Breast epithelium (tissue), 4 donors: Measurements from ENCODE around the gene HSD17B4. TPM values are rescaled to one million over a fixed set of nuclear protein-coding genes. Genes with fewer than 3 reads are reported as not detected.

Experiments
- DNase-seq, 2 donors: peaks; one replicate each; pipeline ENCODE4 v3.0.0-alpha.2; 2019; ENCODE audit warnings: low spot score in 2 of 2
- H3K27ac ChIP-seq, 2 donors: fragments of 200-600 bp; sonication (generic) in 1 of 2; one replicate each; pipeline ENCODE4 v1.5.1; 2016 to 2019; ENCODE audit warnings: mild to moderate bottlenecking in 1 of 2
- H3K27me3 ChIP-seq, 2 donors: fragments of 200-600 bp; sonication (generic) in 1 of 2; one replicate each; pipeline versions ENCODE4 v1.5.1 to v1.6.0; 2017 to 2019; ENCODE audit warnings: control low read depth in 1 of 2, mild to moderate bottlenecking in 1 of 2
- H3K36me3 ChIP-seq: fragments of 200-600 bp; one replicate; pipeline ENCODE4 v1.5.1; 2019
- H3K4me1 ChIP-seq, 2 donors: fragments of 200-600 bp; sonication (generic); one replicate each; pipeline ENCODE4 v1.5.1; 2016 to 2019; ENCODE audit warnings: control low read depth in 1 of 2
- H3K4me3 ChIP-seq, 3 donors: fragments of 200-600 bp; sonication (generic); 1 replicate in 2 of 3; 2 replicates in 1 of 3; pipeline ENCODE4 v1.5.1; 2016 to 2019; ENCODE audit warnings: mild to moderate bottlenecking in 3 of 3, moderate library complexity in 2 of 3
- H3K9me3 ChIP-seq, 2 donors: fragments of 200-600 bp; sonication (generic) in 1 of 2; one replicate each; pipeline ENCODE4 v1.5.1; 2016 to 2019; ENCODE audit warnings: control low read depth in 1 of 2
- POLR2A ChIP-seq: fragments of 450-650 bp; IDR thresholded peaks from one replicate; pipeline ENCODE4 v1.6.1; 2016; ENCODE audit warnings: antibody characterized with exemption, mild to moderate bottlenecking, moderate library complexity
- POLR2AphosphoS5 ChIP-seq, 3 donors: sonication (generic); formaldehyde crosslinking; IDR thresholded peaks; one replicate each; pipeline ENCODE4 v1.6.1; 2017; ENCODE audit warnings: antibody characterized with exemption in 3 of 3
- intact Hi-C: fragments of 100-400 bp; cut with DNase I; formaldehyde crosslinking; loops from one replicate; pipeline ENCODE4 v1.15.1; 2023; ENCODE audit warnings: low total_unique reads
- total RNA-seq, 3 donors: library from RNA; depleted of rRNA; stranded (reverse); fragments of >200 nt; gene quantifications; one replicate each; pipeline ENCODE4 v1.1.0, GENCODE V29; 2016
- TF ChIP-seq, protein P1 (sequence below), 3 donors: fragments of 450-650 bp; IDR thresholded peaks; one replicate each; pipeline ENCODE4 v1.5.1; 2016 to 2017; ENCODE audit warnings: antibody characterized with exemption in 3 of 3, mild to moderate bottlenecking in 3 of 3, moderate library complexity in 3 of 3

The HSD17B4 gene
- total RNA-seq, 3 donors from 2014 or later: 173 to 360 (median 265) TPM

DNA sequence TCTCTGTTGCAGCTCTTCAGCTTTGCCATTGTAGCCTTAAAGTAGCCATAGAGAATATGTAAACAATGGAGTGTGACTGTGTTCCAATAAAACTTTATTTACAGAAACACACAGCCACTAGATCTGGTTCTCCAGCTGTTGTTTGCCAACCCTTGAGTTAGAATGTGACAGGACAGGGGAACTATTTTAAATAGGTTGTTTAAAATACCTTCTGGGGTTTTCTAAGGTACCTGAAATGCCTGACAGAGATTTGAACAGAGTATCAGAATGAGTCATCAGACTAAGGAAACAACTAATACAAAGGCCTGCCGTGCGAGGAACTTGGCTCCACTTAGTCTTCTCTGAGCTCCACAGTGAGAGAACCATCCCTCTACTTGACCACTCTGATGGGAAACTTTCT is 85.4 kb downstream of the HSD17B4 start:
- intact Hi-C loops: no loop called here
- Histone ChIP-seq H3K27ac (no peak overlapping the region), H3K27me3 (no peaks in the 10 kb centered on the region), H3K4me3 (no peak overlapping the region), H3K9me3 (no peaks in the 10 kb centered on the region), H3K4me1 (no peaks in the 10 kb centered on the region), H3K36me3 (no peaks in the 10 kb centered on the region)
- no peak for DNase-seq
- TF ChIP-seq, protein P1, sequence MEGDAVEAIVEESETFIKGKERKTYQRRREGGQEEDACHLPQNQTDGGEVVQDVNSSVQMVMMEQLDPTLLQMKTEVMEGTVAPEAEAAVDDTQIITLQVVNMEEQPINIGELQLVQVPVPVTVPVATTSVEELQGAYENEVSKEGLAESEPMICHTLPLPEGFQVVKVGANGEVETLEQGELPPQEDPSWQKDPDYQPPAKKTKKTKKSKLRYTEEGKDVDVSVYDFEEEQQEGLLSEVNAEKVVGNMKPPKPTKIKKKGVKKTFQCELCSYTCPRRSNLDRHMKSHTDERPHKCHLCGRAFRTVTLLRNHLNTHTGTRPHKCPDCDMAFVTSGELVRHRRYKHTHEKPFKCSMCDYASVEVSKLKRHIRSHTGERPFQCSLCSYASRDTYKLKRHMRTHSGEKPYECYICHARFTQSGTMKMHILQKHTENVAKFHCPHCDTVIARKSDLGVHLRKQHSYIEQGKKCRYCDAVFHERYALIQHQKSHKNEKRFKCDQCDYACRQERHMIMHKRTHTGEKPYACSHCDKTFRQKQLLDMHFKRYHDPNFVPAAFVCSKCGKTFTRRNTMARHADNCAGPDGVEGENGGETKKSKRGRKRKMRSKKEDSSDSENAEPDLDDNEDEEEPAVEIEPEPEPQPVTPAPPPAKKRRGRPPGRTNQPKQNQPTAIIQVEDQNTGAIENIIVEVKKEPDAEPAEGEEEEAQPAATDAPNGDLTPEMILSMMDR (IDR thresholded peaks at IDR 0.05): no peak
- TF ChIP-seq POLR2AphosphoS5 (IDR thresholded peaks at IDR 0.05) (no peak), POLR2A (no peak)

- no peaks in the 10 kb centered on the region for H3K36me3 ChIP-seq
- intact Hi-C loops: no loop called here
- no peak for DNase-seq
- H3K27me3 ChIP-seq: no peaks in the 10 kb centered on the region
- H3K27ac ChIP-seq: no peak overlapping the region
- H3K4me1 ChIP-seq: no peaks in the 10 kb centered on the region
- no peaks in the 10 kb centered on the region for H3K9me3 ChIP-seq
- TF ChIP-seq POLR2A: no peak
- TF ChIP-seq, protein P1 (IDR thresholded peaks at IDR 0.05): no peak
- no peak for TF ChIP-seq POLR2AphosphoS5 (IDR thresholded peaks at IDR 0.05)
- no peak overlapping the region for H3K4me3 ChIP-seq
These were observed 89.4 kb downstream of the HSD17B4 start for GRCh38 chr5:119541716-119542115.

GRCh38 chr5:119551819-119552218 is 99.5 kb downstream of the HSD17B4 start:
- Histone ChIP-seq H3K27ac (no peak overlapping the region), H3K4me3 (no peak overlapping the region), H3K36me3 (no peaks in the 10 kb centered on the region), H3K27me3 (no peaks in the 10 kb centered on the region), H3K9me3 (no peaks in the 10 kb centered on the region), H3K4me1 (no peaks in the 10 kb centered on the region)
- TF ChIP-seq POLR2AphosphoS5 (IDR thresholded peaks at IDR 0.05) (no peak), POLR2A (no peak)
- TF ChIP-seq, protein P1 (IDR thresholded peaks at IDR 0.05): no peak
- no peak for DNase-seq
- intact Hi-C loops: no loop called here

GRCh38 chr5:119554597-119554996 is 102.3 kb downstream of the HSD17B4 start:
- Histone ChIP-seq H3K4me3 (no peak overlapping the region), H3K27ac (no peak overlapping the region), H3K27me3 (no peaks in the 10 kb centered on the region), H3K4me1 (no peaks in the 10 kb centered on the region), H3K9me3 (no peaks in the 10 kb centered on the region), H3K36me3 (no peaks in the 10 kb centered on the region)
- intact Hi-C loops: no loop called here
- TF ChIP-seq, protein P1 (IDR thresholded peaks at IDR 0.05): no peak
- no peak for DNase-seq

- Histone ChIP-seq H3K4me3 (no peak overlapping the region), H3K9me3 (no peaks in the 10 kb centered on the region), H3K27ac (no peak overlapping the region), H3K4me1 (no peaks in the 10 kb centered on the region), H3K36me3 (no peaks in the 10 kb centered on the region), H3K27me3 (no peaks in the 10 kb centered on the region)
- no peak for DNase-seq
- TF ChIP-seq, protein P1 (IDR thresholded peaks at IDR 0.05): no peak
- TF ChIP-seq POLR2A (no peak), POLR2AphosphoS5 (IDR thresholded peaks at IDR 0.05) (no peak)
- intact Hi-C loops: no loop called here
These were observed 118.6 kb downstream of the HSD17B4 start for GRCh38 chr5:119570910-119571309.
